G401.6 (cell line): ENCODE results near the gene HOXD9.

Experiments
- FAIRE-seq: peaks from 2 replicates; lab custom pipeline; 2012; peaks lifted over from hg19 to GRCh38; lab: Jason Lieb, UNC

HOXD9 gene

GRCh38 chr2:176155356-176156044, 33.0 kb downstream of the HOXD9 start:
- FAIRE-seq = no peak

- FAIRE-seq = no peak
Measured at GRCh38 chr2:176156301-176156806, 33.8 kb downstream of the HOXD9 start.

GRCh38 chr2:176156807-176157498, 34.4 kb downstream of the HOXD9 start, which contains the start of gene HOXD3:
TSS of gene HOXD3 (plus strand) at chr2:176157307. CDS start at chr2:176169115, 11,808 bp downstream.
- FAIRE-seq = no peak

GRCh38 chr2:176157499-176158185, 35.1 kb downstream of the HOXD9 start:
- no peak for FAIRE-seq

GRCh38 chr2:176158186-176158591, 35.7 kb downstream of the HOXD9 start:
- no peak for FAIRE-seq

- no peak for FAIRE-seq
Measured at GRCh38 chr2:176158855-176159662, 36.5 kb downstream of the HOXD9 start.

GRCh38 chr2:176159663-176160250, 37.2 kb downstream of the HOXD9 start:
- no peak for FAIRE-seq

- FAIRE-seq = no peak
Measured at GRCh38 chr2:176160251-176160985, 37.9 kb downstream of the HOXD9 start.

GRCh38 chr2:176160986-176161824, 38.7 kb downstream of the HOXD9 start:
- FAIRE-seq = no peak

- FAIRE-seq = no peak
Measured at GRCh38 chr2:176161825-176162626, 39.5 kb downstream of the HOXD9 start.

GRCh38 chr2:176162911-176163671, 40.6 kb downstream of the HOXD9 start:
- no peak for FAIRE-seq

- no peak for FAIRE-seq
Measured at GRCh38 chr2:176163672-176164056, 41.1 kb downstream of the HOXD9 start.

- FAIRE-seq = no peak
Measured at GRCh38 chr2:176164201-176164600, 41.7 kb downstream of the HOXD9 start.

- FAIRE-seq = no peak
Measured at GRCh38 chr2:176164611-176165369, 42.3 kb downstream of the HOXD9 start.

- FAIRE-seq = no peak
Measured at GRCh38 chr2:176165370-176166050, 43.0 kb downstream of the HOXD9 start.

GRCh38 chr2:176166272-176166671, 43.8 kb downstream of the HOXD9 start:
- FAIRE-seq = no peak

- FAIRE-seq = no peak
Measured at GRCh38 chr2:176167398-176167797, 44.9 kb downstream of the HOXD9 start.
